ENCODE data around the gene GNB1L.

GRCh38 chr22:19832476-19833108 lies 22.1 kb downstream of the GNB1L start:
- no peak for TF ChIP-seq TAF1 (IDR thresholded peaks at IDR 0.05; ENCODE audit: low read depth)
- no peak for TF ChIP-seq CTCF (IDR thresholded peaks at IDR 0.05; ENCODE audit: poor library complexity, severe bottlenecking)
